ENCODE data around the gene CNTN5. TPM values are rescaled to one million over a fixed set of nuclear protein-coding genes. Genes with fewer than 3 reads are reported as not detected.
A peak's percentile ranks its signal among the peaks of the same experiment; 100 is the strongest.

Gene CNTN5
- total RNA-seq, 3 donors from 2014 or later = 0.35 TPM; not detected in 2

GRCh38 chr11:99716302-99716701 lies 695.6 kb downstream of the CNTN5 start:
- ATAC-seq (no peak), DNase-seq (no peak)
- no peaks in the 10 kb centered on the region for H3K36me3 ChIP-seq (ENCODE audit: low read depth)
- intact Hi-C loops (cut with DNase I, micrococcal nuclease) = no loop called here
- no peak overlapping the region for H3K4me3 ChIP-seq
- H3K4me1 ChIP-seq (ENCODE audit: low read depth) = no peaks in the 10 kb centered on the region
- TF ChIP-seq CTCF (IDR thresholded peaks at IDR 0.05) = no peak
- peaks cover 3% of the 10 kb centered on the region for H3K9me3 ChIP-seq

- peaks cover 3% of the 10 kb centered on the region for H3K9me3 ChIP-seq
- H3K36me3 ChIP-seq (ENCODE audit: low read depth) = no peaks in the 10 kb centered on the region
- DNase-seq = no peak
- H3K4me3 ChIP-seq = no peak overlapping the region
- ATAC-seq = no peak
- intact Hi-C loops (cut with DNase I, micrococcal nuclease) = no loop called here
- no peaks in the 10 kb centered on the region for H3K4me1 ChIP-seq (ENCODE audit: low read depth)
- no peak for TF ChIP-seq CTCF (IDR thresholded peaks at IDR 0.05)
Measured at GRCh38 chr11:99718291-99718690, 697.5 kb downstream of the CNTN5 start.

GRCh38 chr11:99739464-99740089 lies 718.8 kb downstream of the CNTN5 start:
- ATAC-seq = no peak

GRCh38 chr11:99742501-99742900 lies 721.8 kb downstream of the CNTN5 start:
- DNase-seq = no peak
- no peaks in the 10 kb centered on the region for H3K9me3 ChIP-seq
- intact Hi-C loops (cut with DNase I, micrococcal nuclease) = no loop called here
- TF ChIP-seq CTCF (IDR thresholded peaks at IDR 0.05) = no peak
- ATAC-seq = no peak
- no peak overlapping the region for H3K4me3 ChIP-seq
- no peaks in the 10 kb centered on the region for H3K36me3 ChIP-seq (ENCODE audit: low read depth)
- no peaks in the 10 kb centered on the region for H3K4me1 ChIP-seq (ENCODE audit: low read depth)

More at GRCh38 chr11:99739464-99740089, 718.8 kb downstream of the CNTN5 start:
- no peaks in the 10 kb centered on the region for H3K4me1 ChIP-seq (ENCODE audit: low read depth)
- H3K9me3 ChIP-seq = no peaks in the 10 kb centered on the region
- H3K36me3 ChIP-seq (ENCODE audit: low read depth) = no peaks in the 10 kb centered on the region
- no peak overlapping the region for H3K4me3 ChIP-seq
- peak in 1 of 3 donors; percentile 15 for DNase-seq
- intact Hi-C loops (cut with DNase I, micrococcal nuclease) = no loop called here
- no peak for TF ChIP-seq CTCF (IDR thresholded peaks at IDR 0.05)

GRCh38 chr11:99759787-99760186 lies 739.0 kb downstream of the CNTN5 start:
- Histone ChIP-seq H3K4me3 (no peak overlapping the region), H3K36me3 (ENCODE audit: low read depth) (no peaks in the 10 kb centered on the region), H3K4me1 (ENCODE audit: low read depth) (no peaks in the 10 kb centered on the region), H3K9me3 (peaks cover 6% of the 10 kb centered on the region)
- ATAC-seq (no peak), DNase-seq (no peak)
- intact Hi-C loops (cut with DNase I, micrococcal nuclease) = no loop called here
- no peak for TF ChIP-seq CTCF (IDR thresholded peaks at IDR 0.05)

GRCh38 chr11:99766811-99767210 lies 746.1 kb downstream of the CNTN5 start:
- no peak for ATAC-seq
- no peak for TF ChIP-seq CTCF (IDR thresholded peaks at IDR 0.05)
- DNase-seq = no peak
- Histone ChIP-seq H3K9me3 (peaks cover 6% of the 10 kb centered on the region), H3K4me1 (ENCODE audit: low read depth) (no peaks in the 10 kb centered on the region), H3K36me3 (ENCODE audit: low read depth) (no peaks in the 10 kb centered on the region), H3K4me3 (no peak overlapping the region)
- intact Hi-C loops (cut with DNase I, micrococcal nuclease) = no loop called here

Measured in mucosa of descending colon (tissue), 3 donors.